IMR-90 (cell line): ENCODE results near the gene BEAN1. TPM values are rescaled to one million over a fixed set of nuclear protein-coding genes. Genes with fewer than 3 reads are reported as not detected.

Source experiments
- ATAC-seq: fragments of 200-7000 bp; cut with Tn5 transposase; 2 replicates; pipeline ENCODE4 v1.9.1; 2020; ENCODE audit warnings: low read depth, mild to moderate bottlenecking, moderate library complexity
- BruUV-seq: library from RNA; stranded (reverse); fragments of 400-500 nt; replicated peaks from 2 replicates; lab custom pipeline; 2021; lab: Mats Ljungman, UMichigan
- CTCF ChIA-PET: fragments of 300-600 bp; formaldehyde crosslinking; extraction: SDS; loops from one replicate; lab custom pipeline; 2021; ENCODE audit warnings: antibody characterized with exemption; lab: Yijun Ruan, JAX
- POLR2A ChIA-PET: fragments of 300-600 bp; sonication (Branson Sonifier 250); formaldehyde crosslinking; loops from one replicate; lab custom pipeline; 2022; ENCODE audit warnings: antibody characterized with exemption; ENCODE audit not compliant: unreplicated experiment; lab: Charles Lee
- DNase-seq: peaks from one replicate; pipeline ENCODE4 v3.0.0; 2013
- H2AFZ ChIP-seq: replicated peaks from 2 replicates; pipeline ENCODE3; 2013; ENCODE audit warnings: low read length, mild to moderate bottlenecking; ENCODE audit not compliant: poor library complexity
- H2AK5ac ChIP-seq: 2 replicates; pipeline ENCODE4 v1.6.1; 2013; ENCODE audit warnings: low read depth, low read length, inconsistent platforms
- H2AK9ac ChIP-seq: replicated peaks from 2 replicates; pipeline ENCODE3; 2013; ENCODE audit warnings: mild to moderate bottlenecking, low read depth, low read length, moderate library complexity; ENCODE audit not compliant: poor library complexity
- H2BK120ac ChIP-seq: 2 replicates; pipeline ENCODE4 v1.6.1; 2013; ENCODE audit warnings: low read depth, low read length, inconsistent platforms
- H2BK15ac ChIP-seq: 3 replicates; pipeline ENCODE4 v1.6.1; 2013; ENCODE audit warnings: low read depth, low read length, inconsistent platforms
- H2BK20ac ChIP-seq: 2 replicates; pipeline ENCODE4 v1.6.1; 2013; ENCODE audit warnings: low read depth, mild to moderate bottlenecking, inconsistent platforms, low read length, moderate library complexity
- H2BK5ac ChIP-seq: 2 replicates; pipeline ENCODE4 v1.6.1; 2013; ENCODE audit warnings: mild to moderate bottlenecking, low read depth, low read length, inconsistent platforms; ENCODE audit not compliant: poor library complexity, severe bottlenecking
- H3K14ac ChIP-seq: replicated peaks from 2 replicates; pipeline ENCODE4 v1.6.1; 2013; ENCODE audit warnings: low read depth, low read length, inconsistent platforms
- H3K18ac ChIP-seq: 2 replicates; pipeline ENCODE4 v1.6.1; 2013; ENCODE audit warnings: low read depth, low read length, control low read depth
- H3K23ac ChIP-seq: 2 replicates; pipeline ENCODE4 v1.6.1; 2013; ENCODE audit warnings: low read depth, low read length, inconsistent platforms
- H3K27ac ChIP-seq: 2 replicates; pipeline ENCODE4 v1.5.1; 2013; ENCODE audit warnings: mild to moderate bottlenecking, control low read depth, low read length; ENCODE audit not compliant: insufficient read depth
- H3K27me3 ChIP-seq: 2 replicates; pipeline ENCODE4 v1.6.1; 2013; ENCODE audit warnings: low read length; ENCODE audit not compliant: control insufficient read depth, insufficient read depth
- H3K36me3 ChIP-seq: 2 replicates; pipeline ENCODE4 v1.6.1; 2013; ENCODE audit warnings: low read length, mixed read lengths; ENCODE audit not compliant: control insufficient read depth, insufficient read depth
- H3K4ac ChIP-seq: 2 replicates; pipeline ENCODE4 v1.6.1; 2013; ENCODE audit warnings: low read depth, low read length, inconsistent platforms
- H3K4me1 ChIP-seq: 2 replicates; pipeline ENCODE4 v1.6.1; 2013; ENCODE audit warnings: low read length, mixed read lengths; ENCODE audit not compliant: control insufficient read depth, insufficient read depth
- H3K4me2 ChIP-seq: 2 replicates; pipeline ENCODE4 v1.6.1; 2013; ENCODE audit warnings: low read depth, mild to moderate bottlenecking, control low read depth, low read length, moderate library complexity
- H3K4me3 ChIP-seq: 2 replicates; pipeline ENCODE4 v1.5.1; 2013; ENCODE audit warnings: low read depth, mild to moderate bottlenecking, control low read depth, low read length, moderate library complexity; ENCODE audit not compliant: insufficient read depth
- H3K56ac ChIP-seq: 2 replicates; pipeline ENCODE4 v1.6.1; 2013; ENCODE audit warnings: low read length, inconsistent platforms; ENCODE audit not compliant: insufficient read depth; ENCODE audit errors: extremely low read depth
- H3K79me1 ChIP-seq, 2 experiments: 2 replicates each; pipeline ENCODE4 v1.6.1; 2013; ENCODE audit warnings: low read length in 2 of 2, inconsistent platforms in 1 of 2, low read depth in 1 of 2
- H3K9ac ChIP-seq: 2 replicates; pipeline ENCODE4 v1.6.1; 2013; ENCODE audit warnings: low read depth, low read length, control low read depth
- H3K9me1 ChIP-seq: 2 replicates; pipeline ENCODE4 v1.6.1; 2013; ENCODE audit warnings: low read length, inconsistent platforms; ENCODE audit not compliant: insufficient read depth
- H3K9me3 ChIP-seq: 2 replicates; pipeline ENCODE4 v1.6.1; 2013; ENCODE audit warnings: low read length; ENCODE audit not compliant: control insufficient read depth, insufficient read depth
- H4K20me1 ChIP-seq: 2 replicates; pipeline ENCODE4 v1.6.1; 2013; ENCODE audit warnings: low read length, inconsistent platforms; ENCODE audit not compliant: insufficient read depth
- H4K5ac ChIP-seq: 2 replicates; pipeline ENCODE4 v1.6.1; 2013; ENCODE audit warnings: mild to moderate bottlenecking, low read depth, low read length, control low read depth
- H4K8ac ChIP-seq, 2 experiments: 2 replicates each; pipeline ENCODE4 v1.6.1; 2013; ENCODE audit warnings: low read depth in 2 of 2, low read length in 2 of 2, control low read depth in 1 of 2, inconsistent platforms in 1 of 2
- H4K91ac ChIP-seq: 2 replicates; pipeline ENCODE4 v1.6.1; 2013; ENCODE audit warnings: low read depth, low read length, inconsistent platforms; ENCODE audit not compliant: insufficient read depth
- BHLHE40 ChIP-seq: fragments of 150-350 bp; IDR thresholded peaks from 2 replicates; pipeline ENCODE4 v1.6.1; 2016; ENCODE audit warnings: mild to moderate bottlenecking, low read depth, low read length
- CEBPB ChIP-seq: IDR thresholded peaks from 2 replicates; pipeline ENCODE4 v1.6.1; 2012; ENCODE audit warnings: low read depth, low read length, improper control_type of control experiment
- CHD1 ChIP-seq: IDR thresholded peaks from 2 replicates; pipeline ENCODE4 v1.6.1; 2012; ENCODE audit warnings: low read depth, low read length, improper control_type of control experiment
- CTCF ChIP-seq: conservative IDR thresholded peaks from 2 replicates; pipeline ENCODE4 v1.5.1; 2012; ENCODE audit warnings: mild to moderate bottlenecking, low read depth, low read length, improper control_type of control experiment
- ELK1 ChIP-seq: fragments of 150-350 bp; IDR thresholded peaks from 2 replicates; pipeline ENCODE4 v1.6.1; 2016; ENCODE audit warnings: low read depth, mild to moderate bottlenecking, low read length, moderate library complexity, borderline replicate concordance
- FOS ChIP-seq: fragments of 150-350 bp; IDR thresholded peaks from 2 replicates; pipeline ENCODE4 v1.6.1; 2016; ENCODE audit warnings: low read depth, low read length
- MAFK ChIP-seq: IDR thresholded peaks from 2 replicates; pipeline ENCODE4 v1.6.1; 2012; ENCODE audit warnings: low read depth, low read length, improper control_type of control experiment
- MXI1 ChIP-seq: IDR thresholded peaks from 2 replicates; pipeline ENCODE4 v1.6.1; 2012; ENCODE audit warnings: low read depth, mild to moderate bottlenecking, low read length, moderate library complexity, borderline replicate concordance
- POLR2A ChIP-seq: IDR thresholded peaks from 2 replicates; pipeline ENCODE4 v1.6.1; 2012; ENCODE audit warnings: mild to moderate bottlenecking, low read depth, low read length
- RAD21 ChIP-seq: IDR thresholded peaks from 2 replicates; pipeline ENCODE4 v1.6.1; 2012; ENCODE audit warnings: low read length, improper control_type of control experiment
- RCOR1 ChIP-seq: IDR thresholded peaks from 2 replicates; pipeline ENCODE4 v1.6.1; 2012; ENCODE audit warnings: mild to moderate bottlenecking, low read length, improper control_type of control experiment; ENCODE audit not compliant: insufficient replicate concordance
- RFX5 ChIP-seq: IDR thresholded peaks from 2 replicates; pipeline ENCODE4 v1.8.0; 2012; ENCODE audit warnings: low read depth, mild to moderate bottlenecking, low read length, moderate library complexity
- SMC3 ChIP-seq: fragments of 150-350 bp; IDR thresholded peaks from 2 replicates; pipeline ENCODE4 v1.6.1; 2016; ENCODE audit warnings: low read depth, mild to moderate bottlenecking, antibody characterized with exemption, low read length, moderate library complexity
- WGBS, 2 experiments: methylation state at CpG; one replicate each; pipeline versions ENCODE4 v1.1.5 to v1.1.7; 2013; ENCODE audit warnings: missing lambda C conversion rate in 2 of 2; ENCODE audit not compliant: insufficient read length in 1 of 2; ENCODE audit errors: extremely low coverage in 2 of 2; 5-methylcytosine and 5-hydroxymethylcytosine counted together
- dilution Hi-C: fragments of 300-500 bp; cut with HindIII; formaldehyde crosslinking; loops from one replicate; pipeline ENCODE4 v1.14.3; 2018; ENCODE audit warnings: low sequenced_read_pairs; ENCODE audit not compliant: unreplicated experiment
- in situ Hi-C: fragments of 300-500 bp; cut with MboI; formaldehyde crosslinking; loops from 3 replicates; pipeline ENCODE4 v1.14.3; 2019; ENCODE audit warnings: low sequenced_read_pairs, inconsistent platforms, mixed read lengths
- intact Hi-C: fragments of 100-400 bp; cut with micrococcal nuclease; formaldehyde crosslinking; loops from 2 replicates; pipeline ENCODE4 v1.10.0; 2022
- polyA plus RNA-seq, 3 experiments: library from polyadenylated mRNA; depleted of rRNA; stranded (reverse); fragments of >200 nt; gene quantifications; 2 replicates each; pipeline ENCODE4 v1.2.3, GENCODE V29; 2012; ENCODE audit warnings: low replicate concordance in 1 of 3
- total RNA-seq: library from RNA; depleted of rRNA; stranded (reverse); fragments of >200 nt; gene quantifications from 2 replicates; pipeline ENCODE4 v1.2.3, GENCODE V29; 2012

BEAN1 gene
- total and polyA plus RNA-seq, 2 of the 4 experiments (the other 2 are of a cell fraction), result not detected

GRCh38 chr16:66490774-66491715 is 64.0 kb downstream of the BEAN1 start (continued):
- TF ChIP-seq MAFK (no peak), FOS (no peak)

GRCh38 chr16:66491716-66492064 is 64.6 kb downstream of the BEAN1 start:
- H3K4me2 ChIP-seq, result no peak overlapping the region
- H3K18ac ChIP-seq, result no peak overlapping the region
- no peak overlapping the region for H2BK20ac ChIP-seq
- H3K14ac ChIP-seq, result no peak overlapping the region
- 0 out of 2 replicates have a peak, but pooled peaks cover 3% of the 10 kb centered on the region for H3K9me3 ChIP-seq
- no peak overlapping the region for H3K4me3 ChIP-seq
- no peaks in the 10 kb centered on the region for H3K79me1 ChIP-seq
- H3K9me1 ChIP-seq, result 0 out of 2 replicates have a peak, but pooled peaks cover 1% of the 10 kb centered on the region
- ChIA-PET POLR2A (no interaction called here), CTCF (no interaction called here)
- no peaks in the 10 kb centered on the region for H4K20me1 ChIP-seq
- no peaks in the 10 kb centered on the region for H3K27me3 ChIP-seq
- dilution Hi-C loops (no loop called here), in situ Hi-C loops (no loop called here), intact Hi-C loops (no loop called here)
- H3K4me1 ChIP-seq, result peaks cover 8% of the 10 kb centered on the region; the same call in 1 of the 2 replicates
- H4K8ac ChIP-seq, result no peak overlapping the region
- H2BK5ac ChIP-seq, result no peak overlapping the region
- H2BK15ac ChIP-seq, result no peak overlapping the region
- no peak overlapping the region for H3K56ac ChIP-seq
- no peak overlapping the region for H3K23ac ChIP-seq
- no peaks in the 10 kb centered on the region for H3K36me3 ChIP-seq
- H4K5ac ChIP-seq, result no peak overlapping the region
- no peak overlapping the region for H4K91ac ChIP-seq
- no peak overlapping the region for H2AFZ ChIP-seq
- H3K27ac ChIP-seq, result no peak overlapping the region
- H2AK9ac ChIP-seq, result no peak overlapping the region
- H3K9ac ChIP-seq, result no peak overlapping the region
- DNase-seq (no peak), ATAC-seq (no peak)
- WGBS, 2 experiments, result 90% methylated on average over 4 of the region's 7 CpGs; no CpG with 5 or more reads in 1 of the 2 experiments
- no peak overlapping the region for H3K4ac ChIP-seq
- no peak overlapping the region for H2AK5ac ChIP-seq
- H2BK120ac ChIP-seq, result no peak overlapping the region
- no TSS peak for BruUV-seq
- no peak for TF ChIP-seq FOS
- no peak for TF ChIP-seq RAD21
- no peak for TF ChIP-seq MAFK
- no peak for TF ChIP-seq RCOR1
- TF ChIP-seq CTCF, result no peak
- TF ChIP-seq POLR2A, result no peak
- TF ChIP-seq ELK1, result no peak
- TF ChIP-seq BHLHE40, result no peak
- TF ChIP-seq CEBPB, result no peak
- no peak for TF ChIP-seq CHD1
- TF ChIP-seq MXI1, result no peak
- TF ChIP-seq SMC3, result no peak
- TF ChIP-seq RFX5, result no peak
